Uterus (tissue), 4 donors: ENCODE data around the gene YPEL3. TPM values are rescaled to one million over a fixed set of nuclear protein-coding genes. Genes with fewer than 3 reads are reported as not detected.

Source experiments
- DNase-seq, 2 donors: peaks; one replicate each; pipeline ENCODE4 v3.0.0-alpha.2; 2019 to 2020
- H3K27ac ChIP-seq, 2 donors: fragments of 200-600 bp; sonication (generic); 1 replicate in 1 of 2; 2 replicates in 1 of 2; pipeline ENCODE4 v1.5.1; 2016 to 2018
- H3K27me3 ChIP-seq, 2 donors: fragments of 200-600 bp; sonication (generic); one replicate each; pipeline ENCODE4 v1.5.1; 2018 to 2019; ENCODE audit warnings: control low read depth in 1 of 2
- H3K36me3 ChIP-seq, 2 donors: fragments of 200-600 bp; sonication (generic); one replicate each; pipeline ENCODE4 v1.5.1; 2019; ENCODE audit warnings: control low read depth in 1 of 2
- H3K4me1 ChIP-seq, 2 donors: fragments of 200-600 bp; sonication (generic); one replicate each; pipeline ENCODE4 v1.5.1; 2018 to 2019; ENCODE audit warnings: control low read depth in 1 of 2
- H3K4me3 ChIP-seq, 2 donors: fragments of 200-600 bp; sonication (generic); 1 replicate in 1 of 2; 2 replicates in 1 of 2; pipeline ENCODE4 v1.5.1; 2018 to 2019; ENCODE audit warnings: mild to moderate bottlenecking in 1 of 2
- H3K9me3 ChIP-seq, 2 donors: fragments of 200-600 bp; sonication (generic); one replicate each; pipeline ENCODE4 v1.5.1; 2019; ENCODE audit warnings: control low read depth in 1 of 2
- POLR2A ChIP-seq, 2 donors: fragments of 450-650 bp; IDR thresholded peaks; one replicate each; pipeline ENCODE4 v1.6.1; 2016; ENCODE audit warnings: antibody characterized with exemption in 2 of 2, mild to moderate bottlenecking in 1 of 2, moderate library complexity in 1 of 2
- intact Hi-C: fragments of 100-400 bp; cut with DNase I; formaldehyde crosslinking; loops from one replicate; pipeline ENCODE4 v1.15.1; 2023; ENCODE audit warnings: low total_unique reads
- total RNA-seq, 4 donors: library from RNA; depleted of rRNA in 3 of 4; stranded (reverse); fragments of >200 nt in 3 of 4; gene quantifications; one replicate each; pipeline versions ENCODE4 v1.1.0 to v1.2.4, GENCODE V29; 2014 to 2023
- TF ChIP-seq, protein P1 (sequence below), 4 experiments: fragments of 200-600 bp in 2 of 4; fragments of 450-650 bp in 2 of 4; sonication (generic) in 2 of 4; IDR thresholded peaks; one replicate each; pipeline ENCODE4 v1.5.1; 2016 to 2019; ENCODE audit warnings: antibody characterized with exemption in 4 of 4, mild to moderate bottlenecking in 2 of 4, moderate library complexity in 1 of 4
- donor health status: DM: yes; HTN: yes; CAD: no.

Gene YPEL3
- total RNA-seq, 4 donors from 2014 or later: 9.2 to 158 (median 36.4) TPM

- no peak for DNase-seq
- Histone ChIP-seq H3K9me3 (no peaks in the 10 kb centered on the region), H3K4me3 (no peak overlapping the region), H3K27me3 (no peaks in the 10 kb centered on the region), H3K36me3 (no peaks in the 10 kb centered on the region), H3K27ac (no peak overlapping the region), H3K4me1 (peaks cover 0 to 6% of the 10 kb centered on the region in 2 donors)
- TF ChIP-seq POLR2A (IDR thresholded peaks at IDR 0.05): no peak
- TF ChIP-seq, protein P1, sequence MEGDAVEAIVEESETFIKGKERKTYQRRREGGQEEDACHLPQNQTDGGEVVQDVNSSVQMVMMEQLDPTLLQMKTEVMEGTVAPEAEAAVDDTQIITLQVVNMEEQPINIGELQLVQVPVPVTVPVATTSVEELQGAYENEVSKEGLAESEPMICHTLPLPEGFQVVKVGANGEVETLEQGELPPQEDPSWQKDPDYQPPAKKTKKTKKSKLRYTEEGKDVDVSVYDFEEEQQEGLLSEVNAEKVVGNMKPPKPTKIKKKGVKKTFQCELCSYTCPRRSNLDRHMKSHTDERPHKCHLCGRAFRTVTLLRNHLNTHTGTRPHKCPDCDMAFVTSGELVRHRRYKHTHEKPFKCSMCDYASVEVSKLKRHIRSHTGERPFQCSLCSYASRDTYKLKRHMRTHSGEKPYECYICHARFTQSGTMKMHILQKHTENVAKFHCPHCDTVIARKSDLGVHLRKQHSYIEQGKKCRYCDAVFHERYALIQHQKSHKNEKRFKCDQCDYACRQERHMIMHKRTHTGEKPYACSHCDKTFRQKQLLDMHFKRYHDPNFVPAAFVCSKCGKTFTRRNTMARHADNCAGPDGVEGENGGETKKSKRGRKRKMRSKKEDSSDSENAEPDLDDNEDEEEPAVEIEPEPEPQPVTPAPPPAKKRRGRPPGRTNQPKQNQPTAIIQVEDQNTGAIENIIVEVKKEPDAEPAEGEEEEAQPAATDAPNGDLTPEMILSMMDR (IDR thresholded peaks at IDR 0.05): no peak
- intact Hi-C loops: no loop called here
Measured at GRCh38 chr16:30054959-30055553, 41.0 kb downstream of the YPEL3 start.

DNA sequence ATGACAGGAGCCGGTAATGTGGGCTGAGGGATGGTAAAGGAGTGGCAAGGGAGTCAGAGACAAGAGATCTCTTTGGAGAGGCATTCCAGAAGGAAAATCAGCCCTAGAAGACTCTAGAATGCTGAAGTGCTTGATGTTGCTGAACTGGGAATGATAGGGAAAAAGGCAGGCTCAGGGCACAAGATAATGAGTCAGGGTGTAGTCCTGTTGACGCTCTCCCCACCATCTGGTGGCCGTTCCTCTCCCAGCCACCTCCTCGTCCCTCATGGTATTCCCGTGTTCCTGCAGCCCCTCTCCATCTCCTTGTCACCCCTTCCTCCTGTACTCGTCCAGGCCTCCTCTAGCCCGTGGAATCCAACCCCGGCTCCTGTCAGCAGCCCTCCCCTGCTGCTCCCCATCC, 41.6 kb downstream of the YPEL3 start:
- intact Hi-C loops: no loop called here
- H3K36me3 ChIP-seq: no peaks in the 10 kb centered on the region
- DNase-seq: no peak
- TF ChIP-seq, protein P1 (IDR thresholded peaks at IDR 0.05): no peak
- no peak for TF ChIP-seq POLR2A (IDR thresholded peaks at IDR 0.05)
- no peak overlapping the region for H3K27ac ChIP-seq
- peaks cover 0 to 6% of the 10 kb centered on the region in 2 donors for H3K4me1 ChIP-seq
- no peaks in the 10 kb centered on the region for H3K9me3 ChIP-seq
- no peaks in the 10 kb centered on the region for H3K27me3 ChIP-seq
- no peak overlapping the region for H3K4me3 ChIP-seq

DNA sequence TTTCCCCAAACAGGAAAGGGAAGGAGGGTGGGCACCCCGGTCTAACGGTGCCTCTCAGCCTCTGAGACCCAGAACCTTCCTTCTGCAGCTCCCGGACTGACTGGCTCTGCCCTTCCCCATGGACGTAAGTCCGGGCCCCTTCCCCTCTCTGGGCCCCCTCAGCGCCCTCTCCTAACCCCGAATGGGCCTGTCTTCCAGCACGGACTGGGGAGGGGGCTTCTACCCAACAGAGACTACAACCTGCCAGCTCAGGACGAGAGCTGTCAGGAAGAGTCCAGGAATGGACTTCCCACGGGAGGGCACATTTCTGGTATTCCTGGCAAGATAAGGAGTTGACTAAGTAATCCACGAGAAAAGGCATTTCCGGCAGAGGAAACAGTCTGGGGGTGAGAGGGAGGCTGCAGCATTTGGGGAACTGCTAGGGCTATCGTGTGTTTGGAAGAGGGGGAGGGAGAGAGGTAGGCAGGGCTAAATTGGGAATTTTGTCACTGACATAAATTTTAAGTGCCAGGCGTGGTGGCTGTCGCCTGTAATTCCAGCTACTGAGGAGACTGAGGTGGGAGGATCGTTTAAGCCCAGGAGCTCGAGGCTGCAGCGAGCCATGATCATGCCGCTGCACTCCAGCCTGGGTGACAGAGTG, 42.5 kb downstream of the YPEL3 start:
- TF ChIP-seq, protein P1 (IDR thresholded peaks at IDR 0.05): no peak
- no peak for TF ChIP-seq POLR2A (IDR thresholded peaks at IDR 0.05)
- intact Hi-C loops: no loop called here
- no peak for DNase-seq
- peak overlapping the region in 1 of 2 donors; percentile 54 for H3K27ac ChIP-seq
- H3K27me3 ChIP-seq: no peaks in the 10 kb centered on the region
- H3K4me3 ChIP-seq: peak overlapping the region; percentile 71 to 76
- H3K4me1 ChIP-seq: peaks cover 0 to 6% of the 10 kb centered on the region in 2 donors
- no peaks in the 10 kb centered on the region for H3K9me3 ChIP-seq
- H3K36me3 ChIP-seq: no peaks in the 10 kb centered on the region

DNA sequence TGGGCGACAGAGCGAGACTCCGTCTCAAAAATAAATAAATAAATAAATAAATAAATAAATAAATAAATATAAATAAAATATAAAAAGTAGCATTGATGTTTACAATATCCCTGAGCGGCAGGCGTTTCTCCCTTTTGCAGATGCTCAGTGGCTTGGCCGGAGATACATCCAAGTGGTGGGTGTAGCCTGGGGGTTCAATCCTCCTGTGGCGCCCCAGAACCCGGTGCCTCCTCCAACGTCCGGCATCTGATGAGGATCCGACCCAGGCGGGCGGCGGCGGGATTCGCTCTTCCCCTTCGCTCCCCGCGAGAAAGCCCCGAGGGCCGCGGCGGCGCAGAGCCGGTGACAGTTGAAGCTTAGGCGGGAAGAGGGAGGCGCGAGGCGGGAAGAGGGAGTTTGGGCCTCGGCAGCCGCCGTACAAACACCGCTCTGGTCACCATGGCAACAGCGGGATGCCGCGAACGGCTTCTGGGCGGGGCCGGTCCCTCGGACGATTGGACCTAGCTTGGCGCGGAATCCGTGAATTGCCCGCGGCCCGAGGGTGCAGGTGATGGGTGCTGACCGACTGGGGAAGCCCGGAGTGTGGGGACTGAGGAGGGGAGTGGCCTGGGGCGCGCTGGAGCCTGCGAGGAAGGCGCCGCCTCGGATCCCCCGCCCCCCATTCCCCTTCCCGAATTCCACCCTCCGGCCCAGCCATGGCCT, 43.2 kb downstream of the YPEL3 start:
- H3K36me3 ChIP-seq: no peaks in the 10 kb centered on the region
- intact Hi-C loops: no loop called here
- peak; percentile 92 to 93 for DNase-seq
- H3K4me1 ChIP-seq: peaks cover 0 to 6% of the 10 kb centered on the region in 2 donors
- H3K4me3 ChIP-seq: peak overlapping the region; percentile 71 to 76
- TF ChIP-seq, protein P1 (IDR thresholded peaks at IDR 0.05): no peak
- peak in 1 of 2 donors; percentile 25 for TF ChIP-seq POLR2A (IDR thresholded peaks at IDR 0.05)
- peak overlapping the region; percentile 39 to 54 for H3K27ac ChIP-seq
- H3K27me3 ChIP-seq: no peaks in the 10 kb centered on the region
- H3K9me3 ChIP-seq: no peaks in the 10 kb centered on the region

- H3K4me3 ChIP-seq: no peak overlapping the region
- H3K9me3 ChIP-seq: no peaks in the 10 kb centered on the region
- no peak for TF ChIP-seq POLR2A (IDR thresholded peaks at IDR 0.05)
- TF ChIP-seq, protein P1 (IDR thresholded peaks at IDR 0.05): no peak
- no peaks in the 10 kb centered on the region for H3K36me3 ChIP-seq
- no peak for DNase-seq
- no peak overlapping the region for H3K27ac ChIP-seq
- peaks cover 0 to 6% of the 10 kb centered on the region in 2 donors for H3K4me1 ChIP-seq
- intact Hi-C loops: no loop called here
- H3K27me3 ChIP-seq: no peaks in the 10 kb centered on the region
Measured at GRCh38 chr16:30051518-30051917, 44.5 kb downstream of the YPEL3 start.
